ENCODE results near the gene YWHAE.
"Not testable (repeated sequence)": the region's sequence is repeated elsewhere in the genome, so short reads cannot be mapped to it uniquely, and the experiment has no call there.

YWHAE gene

DNA sequence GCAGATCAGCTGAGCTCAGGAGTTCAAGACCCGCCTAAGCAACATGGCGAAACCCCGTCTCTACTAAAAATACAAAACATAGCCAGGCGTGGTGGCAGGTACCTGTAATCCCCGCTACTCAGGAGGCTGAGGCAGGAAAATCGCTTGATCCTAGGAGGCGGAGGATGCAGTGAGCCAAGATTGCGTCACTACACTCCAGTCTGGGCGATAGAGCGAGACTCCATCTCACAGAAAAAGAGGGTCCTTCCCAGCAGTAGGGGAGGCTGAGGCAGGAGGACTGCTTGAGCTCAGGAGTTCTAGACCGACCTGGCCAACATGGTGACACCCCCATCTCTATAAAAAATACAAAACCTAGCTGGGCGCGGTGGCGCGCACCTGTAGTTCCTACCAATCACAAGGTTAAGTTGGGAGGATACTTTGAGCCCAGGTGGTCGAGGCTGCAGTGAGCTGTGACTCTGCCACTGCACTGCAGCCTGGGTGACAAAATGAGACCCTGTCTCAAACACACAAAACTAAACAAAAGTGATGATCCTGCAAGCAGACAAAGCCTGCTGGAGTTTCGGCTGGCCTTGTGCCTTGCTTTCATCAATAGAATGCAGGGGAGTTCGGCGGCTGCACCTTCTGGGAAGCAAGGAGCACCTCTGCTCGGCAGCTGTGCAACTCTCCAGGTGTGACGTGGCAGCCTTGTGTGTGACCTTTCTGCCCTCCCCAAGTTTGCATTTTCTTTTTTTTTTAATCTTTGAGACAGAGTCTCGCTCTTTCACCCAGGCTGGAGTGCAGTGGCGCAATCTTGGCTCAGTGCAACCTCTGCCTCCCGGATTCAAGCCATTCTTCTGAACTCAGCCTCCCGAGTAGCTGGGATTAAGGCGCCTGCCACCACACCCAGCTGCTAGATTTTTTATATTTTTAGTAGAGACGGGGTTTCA lies 12.4 kb upstream of the YWHAE start:
- DNase-seq (ENCODE audit: low read depth), result no peak

DNA sequence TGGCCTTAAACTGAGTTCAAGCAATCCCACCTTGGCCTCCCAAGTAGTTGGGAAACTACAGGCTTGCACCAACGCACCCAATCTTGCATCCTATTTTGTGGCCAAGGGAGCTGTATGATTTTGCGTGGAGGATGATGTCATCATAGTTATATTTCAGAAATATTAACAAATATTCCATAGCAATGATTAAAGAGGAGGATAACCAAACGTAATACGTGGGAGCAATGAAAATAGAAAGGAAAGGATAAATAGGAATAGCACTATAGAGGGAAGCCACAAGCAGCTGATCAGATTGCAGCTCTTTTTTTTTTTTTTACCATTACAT lies 2.2 kb upstream of the YWHAE start:
- DNase-seq (ENCODE audit: low read depth), result no peak

DNA sequence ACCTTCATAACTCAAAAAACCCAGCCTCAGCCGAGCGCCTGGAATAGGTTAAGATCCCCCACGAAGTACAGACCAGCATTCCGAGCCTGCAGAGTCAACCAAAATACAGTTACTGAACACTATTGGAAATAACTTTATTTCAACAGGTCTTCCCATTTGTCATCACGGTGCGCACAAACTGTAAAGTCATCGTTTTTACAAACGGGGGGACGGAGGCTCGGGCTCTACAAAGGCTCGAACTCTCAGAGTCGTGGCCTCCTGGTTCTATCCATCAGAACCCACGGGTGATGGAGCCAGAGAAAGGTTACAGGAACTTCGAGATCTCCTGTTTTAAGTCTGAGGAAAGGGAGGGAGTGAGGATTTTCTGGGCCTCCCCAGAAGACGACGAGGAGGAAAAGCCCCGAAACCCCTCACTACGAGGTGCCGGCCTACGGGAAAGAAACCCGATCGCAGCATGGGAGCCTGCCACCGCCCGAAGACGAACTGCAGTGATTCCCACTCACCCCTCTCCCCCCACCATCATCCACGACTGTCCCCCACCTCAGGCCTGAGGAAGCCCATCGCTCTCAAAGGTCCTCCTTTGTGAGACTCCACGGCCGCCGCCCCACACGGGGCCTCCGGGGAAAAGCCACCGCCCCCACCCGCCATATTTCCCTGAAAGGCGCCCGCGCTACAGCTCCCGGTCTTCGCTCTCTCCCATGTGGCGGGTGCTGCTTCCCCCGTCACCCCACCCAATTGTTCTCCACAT lies 917 bp downstream of the YWHAE start:
- peak; percentile 23 for DNase-seq (ENCODE audit: low read depth)

DNA sequence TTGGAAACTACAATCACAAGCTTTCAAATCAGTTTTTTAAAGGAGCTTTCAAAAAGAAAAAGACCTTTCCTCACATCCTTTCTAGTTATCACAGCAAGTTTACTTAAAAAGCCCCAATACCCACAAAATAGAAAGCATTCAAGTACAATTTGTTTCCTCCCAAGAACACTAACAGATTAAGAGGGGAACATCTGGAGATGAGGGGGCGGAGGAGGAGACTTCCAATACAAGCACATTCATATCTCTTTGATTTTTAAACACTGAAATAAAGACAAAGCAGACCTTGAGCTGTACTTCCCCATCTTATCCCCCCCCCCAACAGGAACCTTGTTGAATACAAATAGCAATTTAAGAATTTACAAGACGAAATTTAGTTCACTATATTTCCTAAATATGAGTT lies 2.0 kb downstream of the YWHAE start:
- DNase-seq (ENCODE audit: low read depth), result no peak

DNA sequence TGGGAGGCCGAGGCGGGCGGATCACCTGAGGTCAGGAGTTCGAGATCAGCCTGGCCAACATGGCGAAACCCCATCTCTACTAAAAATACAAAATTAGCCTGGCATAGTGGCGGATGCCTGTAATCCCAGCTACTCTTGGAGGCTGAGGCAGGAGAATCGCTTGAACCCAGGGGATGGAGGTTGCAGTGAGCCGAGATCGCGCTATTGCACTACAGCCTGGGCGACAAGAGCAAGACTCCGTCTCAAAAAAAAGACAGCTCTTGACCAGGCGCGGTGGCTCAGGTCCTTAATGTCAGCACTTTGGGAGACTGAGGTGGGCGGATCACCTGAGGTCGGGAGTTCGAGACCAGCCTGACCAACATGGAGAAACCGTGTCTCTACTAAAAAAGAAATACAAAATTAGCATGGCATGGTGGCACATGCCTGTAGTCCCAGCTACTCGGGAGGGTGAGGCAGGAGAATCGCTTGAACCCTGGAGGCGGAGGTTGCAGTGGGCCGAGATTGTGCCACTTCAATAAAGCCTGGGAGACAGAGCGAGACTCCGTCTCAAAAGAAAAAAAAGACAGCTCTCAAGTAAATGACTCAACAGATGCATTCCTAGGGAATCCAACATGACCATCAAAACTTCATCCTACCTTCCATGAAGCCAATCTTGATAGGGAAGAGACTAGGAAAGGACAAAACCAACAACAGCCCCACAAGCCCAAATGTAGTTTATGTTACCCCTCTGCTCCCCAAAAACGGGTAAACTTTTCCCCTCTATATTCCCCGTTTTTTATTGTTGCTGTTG lies 4.0 kb downstream of the YWHAE start:
- not testable (repeated sequence) for DNase-seq (ENCODE audit: low read depth)

DNA sequence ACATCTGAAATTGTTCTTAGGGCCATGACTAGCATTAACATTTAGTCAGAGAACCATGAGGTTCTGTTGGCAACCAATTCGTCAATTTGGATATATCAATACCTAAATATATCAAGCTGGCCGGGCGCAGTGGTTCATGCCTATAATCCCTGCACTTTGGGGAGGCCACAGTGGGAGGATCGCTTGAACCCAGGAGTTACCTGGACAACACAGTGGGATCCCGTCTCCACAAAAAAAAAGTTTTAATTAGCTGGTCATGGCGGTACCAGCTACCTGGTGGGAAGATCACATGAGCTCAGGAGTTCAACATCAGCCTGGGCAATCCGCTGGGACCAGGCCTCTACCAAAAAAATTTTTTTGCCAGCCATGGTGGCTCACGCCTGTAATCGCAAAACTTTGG lies 8.4 kb downstream of the YWHAE start:
- DNase-seq (ENCODE audit: low read depth), result no peak

DNA sequence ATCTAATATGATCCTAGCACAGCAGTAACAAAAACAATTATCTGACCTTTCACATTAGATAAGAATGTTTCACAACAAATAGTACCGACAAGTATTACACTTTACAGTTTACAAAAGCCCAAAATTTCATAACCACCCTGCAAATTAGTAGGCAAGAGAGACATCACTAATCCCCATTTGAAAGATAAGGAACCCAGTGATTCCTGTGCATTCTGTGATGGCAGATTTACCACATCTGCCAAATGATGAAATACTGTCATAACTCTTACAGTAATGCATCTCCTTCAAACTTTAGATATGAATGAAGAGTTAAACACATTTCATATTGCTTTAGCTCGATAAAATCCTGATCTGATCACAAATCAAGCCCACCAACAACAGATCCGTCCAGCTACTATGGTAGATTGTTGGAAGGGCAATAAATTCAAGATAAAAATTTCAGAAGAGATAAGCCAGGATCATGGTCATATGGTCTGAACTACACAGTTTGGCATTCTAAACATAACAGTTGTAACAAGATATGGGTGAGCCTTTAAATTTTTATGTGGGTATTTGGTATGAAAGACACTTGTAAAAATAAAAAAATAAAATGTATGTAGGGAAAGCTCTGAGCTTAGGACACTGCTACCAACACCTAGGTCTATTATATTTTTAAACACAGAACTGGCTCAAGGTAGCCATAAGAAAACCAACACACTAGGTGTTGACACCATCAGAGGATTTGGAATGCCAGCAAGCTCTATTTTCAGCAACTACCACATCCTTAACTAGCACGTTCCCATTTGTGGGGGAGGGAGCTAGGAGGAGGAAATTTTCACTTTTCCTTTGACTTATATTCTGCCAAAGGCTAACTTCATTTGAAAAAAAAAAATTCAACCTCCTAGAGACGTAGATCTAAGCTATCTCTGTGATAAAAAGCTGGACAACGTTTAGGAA lies 9.3 kb downstream of the YWHAE start:
- no peak for DNase-seq (ENCODE audit: low read depth)

DNA sequence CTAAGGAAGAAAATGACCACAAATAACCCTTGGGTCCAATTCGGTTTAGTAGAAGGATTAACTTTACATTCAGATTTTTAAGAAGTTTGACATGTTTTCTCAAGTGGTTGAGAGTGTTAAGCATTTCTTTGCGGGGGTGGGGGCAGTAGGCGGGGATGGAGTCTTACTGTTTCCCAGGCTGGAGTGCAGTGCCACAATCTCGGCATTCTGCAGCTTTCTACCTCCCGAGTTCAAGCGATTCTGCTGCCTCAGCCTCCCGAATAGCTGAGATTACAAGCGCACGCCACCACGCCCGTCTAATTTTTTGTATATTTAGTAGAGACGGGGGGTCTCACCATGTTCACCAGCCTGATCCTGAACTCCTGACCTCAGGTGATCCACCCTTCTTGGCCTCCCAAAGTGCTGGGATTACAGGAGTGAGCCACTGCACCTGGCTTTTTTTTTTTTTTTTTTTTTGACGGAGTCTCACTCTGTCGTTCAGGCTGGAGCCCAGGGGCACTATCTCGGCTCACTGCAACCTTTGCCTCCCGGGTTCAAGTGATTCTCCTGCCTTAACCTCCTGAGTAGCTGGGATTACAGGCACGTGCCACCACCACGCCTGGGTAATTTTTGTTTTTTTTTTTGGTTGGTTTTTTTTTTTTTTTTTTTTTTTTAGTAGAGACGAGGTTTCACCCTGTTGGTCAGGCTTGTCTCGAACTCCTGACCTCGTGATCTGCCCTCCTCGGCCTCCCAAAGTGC lies 12.4 kb downstream of the YWHAE start:
- not testable (repeated sequence) for DNase-seq (ENCODE audit: low read depth)

DNA sequence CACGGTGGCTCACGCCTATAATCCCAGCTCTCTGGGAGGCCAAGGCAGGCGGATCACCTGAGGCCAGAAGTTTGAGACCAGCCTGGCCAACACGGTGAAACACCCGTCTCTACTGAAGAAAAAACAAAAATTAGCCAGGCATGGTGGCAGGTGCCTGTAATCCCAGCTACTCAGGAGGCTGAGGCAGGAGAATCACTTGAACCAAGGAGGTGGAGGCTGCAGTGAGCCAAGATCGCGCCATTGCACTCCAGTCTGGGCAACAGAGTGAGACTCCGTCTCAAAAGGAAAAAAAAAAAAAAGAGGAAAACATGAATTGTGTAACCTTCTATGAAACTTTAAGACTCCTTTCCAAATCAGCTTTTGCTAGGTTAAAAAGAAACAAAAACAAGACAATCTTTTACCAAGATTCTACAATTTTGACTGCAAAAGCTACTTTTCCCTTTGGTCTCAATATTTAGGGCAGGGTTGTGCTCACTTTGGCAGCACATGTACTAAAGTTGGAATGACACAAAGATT lies 13.3 kb downstream of the YWHAE start:
- DNase-seq (ENCODE audit: low read depth), result not testable (repeated sequence)

DNA sequence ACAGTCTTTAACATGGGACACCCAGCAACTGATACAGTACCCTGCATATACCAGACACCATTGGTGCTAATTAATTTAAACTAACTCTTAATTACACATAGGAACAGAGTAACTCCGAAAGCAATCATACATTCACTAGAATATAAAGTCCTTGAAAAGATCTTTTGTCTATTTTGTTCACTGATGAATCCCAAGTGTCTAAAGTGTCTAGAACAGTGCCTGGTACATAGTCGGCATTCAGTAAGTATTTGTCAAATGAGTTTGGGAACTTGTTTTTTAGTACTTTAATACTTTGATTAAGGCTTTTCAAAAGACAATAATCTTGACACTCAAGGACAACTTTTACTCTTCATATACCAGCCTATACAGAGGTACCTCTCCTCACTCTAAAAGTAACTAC lies 13.8 kb downstream of the YWHAE start:
- no peak for DNase-seq (ENCODE audit: low read depth)

DNA sequence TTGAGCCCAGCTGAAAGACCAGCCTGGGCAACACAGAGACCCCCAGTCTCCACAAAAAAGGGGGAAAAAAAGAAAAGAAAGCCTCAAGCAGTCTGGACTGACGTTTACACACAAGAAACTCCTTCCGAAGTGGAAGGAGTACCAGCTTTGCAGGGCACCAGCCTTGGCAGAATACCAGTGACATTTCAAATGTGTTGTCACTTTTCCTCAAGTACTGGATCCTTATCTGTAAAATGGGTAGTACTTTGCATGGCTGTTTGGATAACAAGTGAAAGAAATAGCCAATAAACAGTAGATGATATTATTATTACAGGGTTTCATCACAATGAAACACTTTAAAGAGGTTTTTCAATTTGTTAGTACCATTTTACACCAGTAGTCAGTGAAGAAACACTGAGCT lies 14.2 kb downstream of the YWHAE start:
- DNase-seq (ENCODE audit: low read depth), result no peak

DNA sequence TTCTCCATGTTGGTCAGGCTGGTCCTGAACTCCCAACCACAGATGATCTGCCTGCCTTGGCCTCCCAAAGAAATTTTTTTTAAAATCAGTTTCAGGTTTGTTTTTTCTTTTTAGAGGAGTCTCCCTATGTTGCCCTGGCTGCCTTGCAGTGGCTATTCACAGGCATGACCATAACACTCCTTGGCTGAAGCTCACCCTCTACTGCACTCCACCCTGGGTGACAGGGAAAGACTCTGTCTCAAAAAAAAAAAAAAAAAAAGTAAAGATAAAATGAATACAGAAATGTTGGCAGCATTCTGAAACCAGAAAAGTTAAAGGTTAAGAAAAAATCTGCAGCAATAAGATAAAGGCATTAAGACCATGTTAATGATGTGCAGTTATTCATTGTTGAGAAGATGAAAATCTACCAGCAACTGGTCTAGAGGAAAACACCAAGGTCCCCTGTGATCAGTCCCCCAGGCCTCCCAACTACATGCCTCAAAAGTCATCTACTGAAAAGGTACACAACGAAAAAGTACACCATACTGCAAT lies 15.1 kb downstream of the YWHAE start:
- DNase-seq (ENCODE audit: low read depth), result no peak

DNA sequence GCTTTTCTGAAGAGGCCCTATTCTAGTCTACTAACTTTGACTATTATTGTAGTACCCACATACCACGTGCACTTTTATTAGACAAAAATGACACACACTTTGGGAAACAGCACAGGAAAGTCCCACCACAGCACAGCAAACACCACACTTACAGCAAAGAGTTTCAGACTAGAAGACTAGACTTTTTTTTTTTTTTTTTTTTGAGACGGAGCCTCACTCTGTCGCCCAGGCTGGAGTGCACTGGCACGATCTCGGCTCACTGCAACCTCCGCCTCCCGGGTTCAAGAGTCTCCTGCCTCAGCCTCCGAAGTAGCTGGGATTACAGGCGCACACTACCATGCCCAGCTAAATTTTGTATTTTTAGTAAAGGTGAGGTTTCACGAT lies 20.1 kb downstream of the YWHAE start:
- DNase-seq (ENCODE audit: low read depth), result no peak

DNA sequence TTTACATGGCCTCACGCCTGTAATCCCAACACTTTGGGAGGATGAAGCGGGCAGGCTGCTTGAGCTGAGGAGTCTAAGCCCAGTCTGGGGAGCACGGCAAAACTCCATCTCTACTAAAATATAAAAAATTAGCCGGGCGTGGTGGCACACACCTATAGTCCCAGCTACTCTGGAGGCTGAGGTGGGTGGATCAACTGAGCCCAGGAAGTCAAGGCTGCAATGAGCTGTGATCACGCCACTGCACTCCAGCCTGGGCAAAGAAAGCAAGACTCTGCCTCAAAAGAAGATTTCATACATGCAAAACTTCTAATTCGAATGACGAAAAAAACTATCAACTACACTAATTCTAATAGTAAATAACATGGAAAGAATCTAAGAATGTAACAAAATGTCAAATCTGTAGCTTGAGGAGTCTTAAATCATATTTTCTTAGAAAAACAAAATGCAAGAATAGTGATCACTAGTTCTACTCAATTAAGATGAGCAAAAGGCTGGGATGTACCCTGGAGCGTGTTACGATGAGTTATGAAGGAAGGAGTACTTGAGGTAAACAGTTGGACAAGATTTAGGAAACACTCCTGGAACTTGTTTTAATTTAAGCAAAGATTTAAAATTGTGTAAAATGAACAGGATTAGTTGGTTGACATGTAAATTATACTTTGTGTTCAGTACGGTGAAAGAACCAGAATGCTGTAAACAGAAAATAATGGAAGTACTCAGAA lies 20.7 kb downstream of the YWHAE start:
- no peak for DNase-seq (ENCODE audit: low read depth)

DNA sequence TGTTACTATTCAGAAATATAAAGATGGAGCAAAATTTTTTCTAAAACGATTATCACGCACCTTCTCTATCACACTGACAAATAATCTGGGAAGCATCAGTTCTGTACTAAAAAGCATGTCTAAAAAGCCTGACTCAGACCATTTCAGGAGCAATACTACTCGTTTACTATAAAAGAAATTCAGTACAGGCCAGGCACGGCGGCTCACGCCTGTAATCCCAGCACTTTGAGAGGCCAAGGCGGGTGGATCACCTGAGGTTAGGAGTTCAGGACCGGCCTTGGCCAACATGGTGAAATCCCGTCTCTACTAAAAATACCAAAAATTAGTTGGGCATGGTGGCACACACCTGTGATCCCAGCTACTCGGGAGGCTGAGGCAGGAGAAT lies 21.6 kb downstream of the YWHAE start:
- DNase-seq (ENCODE audit: low read depth), result not testable (repeated sequence)

DNA sequence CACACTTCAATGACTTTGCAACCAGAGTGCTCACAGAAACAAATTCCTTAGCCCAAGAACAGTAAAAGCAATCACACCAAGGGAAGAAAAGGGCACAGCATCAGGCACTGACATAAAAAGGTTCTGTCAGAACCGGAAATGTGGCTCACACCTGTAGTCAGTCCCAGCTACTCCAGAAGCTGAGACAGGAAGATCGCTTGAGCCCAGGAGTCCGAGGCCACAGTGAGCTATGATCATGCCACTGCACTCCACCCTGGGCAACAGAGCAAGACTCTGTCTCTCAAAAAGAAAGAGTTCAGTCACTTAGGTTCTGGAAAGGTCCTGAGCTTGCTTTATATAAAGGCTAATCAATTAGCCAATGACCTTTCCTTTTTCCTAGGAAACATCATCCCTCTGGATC lies 22.7 kb downstream of the YWHAE start:
- DNase-seq (ENCODE audit: low read depth), result no peak

DNA sequence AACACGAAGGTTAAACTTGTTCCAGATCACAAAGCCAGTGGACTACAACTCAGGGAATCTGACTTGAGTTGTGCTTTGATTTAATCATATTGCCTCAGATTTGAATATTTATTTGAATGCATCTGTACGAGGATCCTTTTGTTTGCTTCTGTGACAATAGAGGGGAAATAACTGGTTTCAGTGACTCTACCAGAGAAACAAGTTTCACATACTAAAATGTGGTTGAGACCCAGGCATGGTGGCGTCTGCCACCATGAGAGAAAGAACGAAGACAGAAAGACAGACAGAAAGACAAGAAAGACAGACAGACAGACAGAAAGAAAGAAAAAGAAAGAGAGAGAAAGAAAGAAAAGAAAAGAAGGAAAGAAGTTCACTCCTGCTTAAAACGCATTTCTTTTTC lies 24.0 kb downstream of the YWHAE start:
- DNase-seq (ENCODE audit: low read depth), result no peak

DNA sequence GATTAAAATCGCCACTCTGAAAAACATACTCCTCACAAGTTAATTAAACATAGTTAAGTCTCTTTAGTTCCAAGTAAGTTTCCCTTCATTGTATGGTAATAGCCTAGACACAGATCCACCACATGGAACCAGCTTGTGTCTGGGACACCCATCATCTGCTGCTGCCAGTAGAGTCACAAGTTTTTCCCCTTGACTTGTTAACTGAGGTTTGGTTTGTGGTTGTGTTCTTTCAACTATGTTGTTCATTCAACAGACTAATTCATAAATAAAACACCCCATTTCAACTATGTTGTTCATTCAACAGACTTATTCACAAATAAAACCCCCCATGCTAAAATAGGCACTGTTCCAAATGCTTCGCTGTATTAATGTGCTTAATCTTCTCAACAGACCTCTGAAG lies 24.4 kb downstream of the YWHAE start:
- no peak for DNase-seq (ENCODE audit: low read depth)

DNA sequence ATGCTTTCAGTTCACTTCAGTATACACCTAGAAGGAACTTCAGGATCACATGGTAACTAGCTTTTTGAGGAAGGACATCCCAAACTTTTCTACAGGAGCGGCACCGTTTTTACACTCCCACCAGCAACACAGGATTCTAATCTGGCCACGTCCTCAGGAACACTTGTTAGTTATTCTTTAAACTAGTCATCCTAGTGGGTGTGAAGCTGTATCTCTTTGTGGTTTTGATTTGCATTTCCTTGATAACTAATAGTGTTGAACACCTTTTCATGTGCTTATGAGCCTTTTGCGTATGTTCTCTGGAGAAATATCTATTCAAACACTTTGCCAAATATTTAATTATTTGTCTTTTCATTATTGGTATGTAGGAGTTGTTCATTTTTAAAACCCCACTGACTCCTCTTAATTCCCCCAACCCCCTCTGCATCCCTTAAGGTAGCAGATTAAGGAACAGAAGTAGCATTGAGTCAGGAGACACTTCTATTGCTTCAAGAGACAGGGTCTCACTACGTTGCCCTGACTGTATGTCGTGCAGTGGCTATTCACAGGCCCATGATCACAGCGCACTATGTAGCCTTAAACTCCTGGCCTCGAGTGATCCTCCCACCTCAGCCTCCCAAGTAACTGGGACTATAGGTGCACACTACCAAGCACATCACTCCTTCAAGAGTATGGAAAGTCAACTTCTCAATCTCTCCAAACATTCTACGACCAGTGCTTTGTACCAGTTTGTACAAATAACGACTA lies 25.4 kb downstream of the YWHAE start:
- no peak for DNase-seq (ENCODE audit: low read depth)

All from activated T-helper 1 cell treated with Interleukin-2 at 50 U/mL for 16 hours (primary cell).